ENCODE results near the gene SYNE1.
"Not testable (repeated sequence)": the region's sequence is repeated elsewhere in the genome, so short reads cannot be mapped to it uniquely, and the experiment has no call there.

The SYNE1 gene

DNA sequence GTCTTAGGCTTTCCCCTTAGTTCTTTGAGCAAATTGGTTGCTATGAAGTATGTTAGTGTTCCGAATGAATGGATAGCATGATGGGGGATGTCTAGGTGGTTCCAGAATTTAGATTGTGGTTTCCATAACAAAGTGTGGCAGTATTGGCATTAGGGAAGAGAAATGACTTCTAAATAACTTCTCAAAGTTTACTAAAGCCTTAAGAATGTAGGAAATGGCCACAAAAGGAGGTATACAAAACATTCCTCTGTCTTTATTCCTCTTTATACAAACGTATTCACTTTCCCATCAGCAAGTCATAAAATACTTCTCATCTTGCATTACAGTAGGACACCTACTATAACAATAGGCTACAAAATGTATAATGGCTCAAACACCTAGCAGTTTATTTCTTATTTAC lies 550.1 kb downstream of the SYNE1 start:
- DNase-seq: no peak

DNA sequence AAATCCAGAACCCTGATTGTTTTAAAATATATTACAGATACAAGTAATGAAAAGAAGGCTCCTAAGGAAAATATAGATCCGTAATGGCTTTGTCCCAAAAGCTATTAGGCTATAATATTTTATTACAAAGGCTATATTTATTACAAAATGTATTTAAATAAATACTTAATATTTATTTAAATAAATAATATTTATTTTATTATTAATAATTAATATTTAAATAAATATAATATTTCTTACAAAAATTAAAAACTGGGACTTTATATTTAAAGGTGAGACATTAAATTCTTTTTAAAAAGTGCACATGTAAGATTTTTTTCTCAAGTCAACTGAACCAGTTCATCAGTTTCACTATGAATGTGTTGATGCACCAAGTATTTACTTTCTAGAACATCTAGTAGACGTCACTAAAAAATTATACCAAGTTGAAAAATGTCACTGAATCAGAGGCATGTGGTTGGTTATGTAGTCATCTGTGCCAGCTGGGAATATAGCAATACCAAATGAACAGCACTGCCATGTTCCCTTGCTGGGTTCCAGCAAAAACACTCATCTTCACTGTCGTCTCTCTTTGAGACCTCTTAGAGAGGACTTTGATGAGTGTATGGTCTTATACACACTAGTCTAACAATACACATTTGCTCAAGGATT lies 550.8 kb downstream of the SYNE1 start:
- DNase-seq: no peak

DNA sequence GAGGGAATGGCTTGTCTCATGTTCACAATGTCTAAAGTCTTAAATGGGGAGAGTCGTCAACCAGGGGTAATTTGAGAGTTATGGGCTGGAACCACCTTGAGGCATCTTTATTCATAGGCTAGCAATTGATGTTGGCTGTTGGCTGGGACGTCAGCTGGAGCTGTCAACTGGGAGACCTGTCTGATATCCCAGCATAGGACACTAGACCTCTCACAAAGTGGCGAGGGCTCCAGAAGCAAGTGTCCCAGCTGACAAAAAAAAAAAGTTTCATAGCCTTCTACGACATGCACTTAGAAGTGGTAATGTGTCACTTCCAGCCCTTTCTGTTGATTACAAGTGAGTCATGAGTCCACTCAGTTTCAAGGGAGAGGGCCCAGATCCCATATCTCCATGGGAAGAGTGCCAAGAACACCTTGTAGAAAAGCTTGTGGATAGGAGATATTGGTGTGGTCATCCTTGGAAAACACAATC lies 551.7 kb downstream of the SYNE1 start:
- no peak for DNase-seq

DNA sequence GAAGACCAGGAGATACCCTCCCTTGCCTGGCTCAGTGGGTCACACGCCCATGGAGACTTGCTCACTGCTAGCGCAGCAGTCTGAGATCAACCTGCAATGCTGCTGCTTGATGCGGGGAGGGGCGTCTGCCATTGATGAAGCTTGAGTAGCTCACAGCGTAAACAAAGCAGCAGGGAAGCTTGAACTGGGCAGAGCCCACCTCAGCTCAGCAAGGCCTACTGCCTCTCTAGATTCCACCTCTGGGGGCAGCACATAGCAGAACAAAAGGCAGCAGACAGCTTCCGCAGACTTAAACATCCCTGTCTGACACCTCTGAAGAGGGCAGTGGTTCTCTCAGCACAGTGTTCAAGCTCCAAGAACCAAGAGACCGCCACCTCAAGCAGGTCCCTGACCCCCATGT lies 558.4 kb downstream of the SYNE1 start:
- DNase-seq: no peak

DNA sequence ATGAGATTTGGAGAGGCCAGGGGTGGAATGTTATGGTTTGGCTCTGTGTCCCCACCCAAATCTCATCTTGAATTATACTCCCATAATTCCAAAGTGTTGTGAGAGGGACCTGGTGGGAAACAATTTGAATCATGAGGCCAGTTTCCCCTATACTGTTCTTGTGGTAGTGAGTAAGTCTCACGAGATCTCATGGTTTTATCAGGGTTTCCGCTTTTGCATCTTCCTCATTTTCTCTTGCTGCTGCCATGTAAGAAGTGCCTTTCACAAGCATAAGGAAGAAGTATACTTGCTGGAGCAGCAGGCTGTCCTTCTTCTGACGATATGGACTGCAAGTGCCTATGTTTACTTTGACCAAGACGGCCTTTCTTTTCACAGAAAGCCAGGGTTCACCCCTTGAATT lies 559.2 kb downstream of the SYNE1 start:
- DNase-seq: no peak

DNA sequence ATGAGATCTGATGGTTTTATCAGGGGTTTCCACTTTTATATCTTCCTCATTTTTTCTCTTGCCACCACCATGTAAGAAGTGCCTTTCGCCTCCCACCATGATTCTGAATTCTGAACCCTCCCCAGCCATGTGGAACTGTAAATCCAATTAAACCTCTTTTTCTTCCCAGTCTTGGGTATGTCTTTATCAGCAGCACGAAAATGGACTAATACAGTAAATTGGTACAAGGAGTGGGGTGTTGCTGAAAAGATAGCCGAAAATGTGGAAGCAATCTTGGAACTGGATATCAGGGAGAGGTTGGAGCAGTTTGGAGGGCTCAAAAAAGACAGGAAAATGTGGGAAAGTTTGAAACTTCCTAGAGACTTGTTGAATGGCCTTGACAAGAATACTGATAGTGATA lies 560.9 kb downstream of the SYNE1 start:
- DNase-seq: not testable (repeated sequence)

DNA sequence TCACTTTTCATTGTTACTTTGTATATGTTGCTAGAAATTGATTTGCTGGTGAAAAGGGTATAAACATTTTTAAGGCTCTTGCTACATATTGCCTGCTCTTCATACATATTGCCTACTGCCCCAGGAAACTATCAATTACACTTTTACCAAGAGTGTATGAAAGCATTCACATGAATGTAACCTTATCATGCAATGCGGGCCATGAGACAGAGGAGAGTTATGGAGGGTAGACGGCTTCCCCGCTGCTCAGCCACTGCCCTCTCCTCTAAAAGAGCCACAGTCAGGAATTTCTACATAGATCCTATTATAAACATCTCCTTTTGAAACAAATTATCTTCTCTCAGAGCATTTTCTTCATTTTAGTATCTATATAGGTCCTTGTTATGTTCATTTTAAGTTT lies 565.3 kb downstream of the SYNE1 start:
- DNase-seq: no peak

All from DMS153 (cell line).